ENCODE data around the gene WBP11.

GRCh38 chr12:14833952-14834351 is 30.7 kb upstream of the WBP11 start:
- TF ChIP-seq, protein P1, sequence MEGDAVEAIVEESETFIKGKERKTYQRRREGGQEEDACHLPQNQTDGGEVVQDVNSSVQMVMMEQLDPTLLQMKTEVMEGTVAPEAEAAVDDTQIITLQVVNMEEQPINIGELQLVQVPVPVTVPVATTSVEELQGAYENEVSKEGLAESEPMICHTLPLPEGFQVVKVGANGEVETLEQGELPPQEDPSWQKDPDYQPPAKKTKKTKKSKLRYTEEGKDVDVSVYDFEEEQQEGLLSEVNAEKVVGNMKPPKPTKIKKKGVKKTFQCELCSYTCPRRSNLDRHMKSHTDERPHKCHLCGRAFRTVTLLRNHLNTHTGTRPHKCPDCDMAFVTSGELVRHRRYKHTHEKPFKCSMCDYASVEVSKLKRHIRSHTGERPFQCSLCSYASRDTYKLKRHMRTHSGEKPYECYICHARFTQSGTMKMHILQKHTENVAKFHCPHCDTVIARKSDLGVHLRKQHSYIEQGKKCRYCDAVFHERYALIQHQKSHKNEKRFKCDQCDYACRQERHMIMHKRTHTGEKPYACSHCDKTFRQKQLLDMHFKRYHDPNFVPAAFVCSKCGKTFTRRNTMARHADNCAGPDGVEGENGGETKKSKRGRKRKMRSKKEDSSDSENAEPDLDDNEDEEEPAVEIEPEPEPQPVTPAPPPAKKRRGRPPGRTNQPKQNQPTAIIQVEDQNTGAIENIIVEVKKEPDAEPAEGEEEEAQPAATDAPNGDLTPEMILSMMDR (IDR thresholded peaks at IDR 0.05 in 8 of 11, conservative IDR thresholded peaks at IDR 0.05 in 3 of 11): no peak
- no peak for TF ChIP-seq POLR2A (IDR thresholded peaks at IDR 0.05)
- no peak for TF ChIP-seq POLR2AphosphoS5 (IDR thresholded peaks at IDR 0.05)

Measured in spleen (tissue), 7 donors.